Effector CD4-positive, alpha-beta T cell (primary cell): Measurements from ENCODE around the gene SLAMF9.
A peak's percentile ranks its signal among the peaks of the same experiment; 100 is the strongest.

Experiments
- DNase-seq: peaks from one replicate; pipeline ENCODE4 v3.0.0-alpha.2; 2020

SLAMF9 gene

GRCh38 chr1:159932296-159933285, 21.4 kb downstream of the SLAMF9 start:
- no peak for DNase-seq

- DNase-seq = no peak
These were observed 22.3 kb downstream of the SLAMF9 start for GRCh38 chr1:159931795-159932173.

- DNase-seq = no peak
These were observed 22.8 kb downstream of the SLAMF9 start for GRCh38 chr1:159931101-159931794.

- no peak for DNase-seq
These were observed 23.4 kb downstream of the SLAMF9 start for GRCh38 chr1:159930634-159931033.

GRCh38 chr1:159930216-159930615, 23.8 kb downstream of the SLAMF9 start:
- no peak for DNase-seq

GRCh38 chr1:159929155-159930051, 24.6 kb downstream of the SLAMF9 start:
- DNase-seq = no peak

GRCh38 chr1:159928491-159929050, 25.5 kb downstream of the SLAMF9 start:
- DNase-seq = no peak

GRCh38 chr1:159927849-159928431, 26.1 kb downstream of the SLAMF9 start:
- no peak for DNase-seq

- no peak for DNase-seq
These were observed 26.7 kb downstream of the SLAMF9 start for GRCh38 chr1:159927211-159927848.

GRCh38 chr1:159925719-159926078, 28.3 kb downstream of the SLAMF9 start:
- no peak for DNase-seq

- peak; percentile 87 for DNase-seq
These were observed 29.0 kb downstream of the SLAMF9 start, which contains the start of gene TAGLN2 for GRCh38 chr1:159924791-159925718. Gene TAGLN2 (minus strand): TSS chr1:159925507. CDS start chr1:159920509, 4,998 bp downstream.

- DNase-seq = peak; percentile 73
These were observed 29.8 kb downstream of the SLAMF9 start for GRCh38 chr1:159924025-159924790.

GRCh38 chr1:159923203-159924024, 30.6 kb downstream of the SLAMF9 start:
- DNase-seq = peak; percentile 93

GRCh38 chr1:159922511-159923202, 31.4 kb downstream of the SLAMF9 start:
- no peak for DNase-seq

GRCh38 chr1:159921700-159922504, 32.1 kb downstream of the SLAMF9 start:
- DNase-seq = no peak

- no peak for DNase-seq
These were observed 32.8 kb downstream of the SLAMF9 start for GRCh38 chr1:159921251-159921650.

GRCh38 chr1:159920651-159921050, 33.4 kb downstream of the SLAMF9 start:
- DNase-seq = no peak
